ENCODE results near the gene CR1L.

The CR1L gene

DNA sequence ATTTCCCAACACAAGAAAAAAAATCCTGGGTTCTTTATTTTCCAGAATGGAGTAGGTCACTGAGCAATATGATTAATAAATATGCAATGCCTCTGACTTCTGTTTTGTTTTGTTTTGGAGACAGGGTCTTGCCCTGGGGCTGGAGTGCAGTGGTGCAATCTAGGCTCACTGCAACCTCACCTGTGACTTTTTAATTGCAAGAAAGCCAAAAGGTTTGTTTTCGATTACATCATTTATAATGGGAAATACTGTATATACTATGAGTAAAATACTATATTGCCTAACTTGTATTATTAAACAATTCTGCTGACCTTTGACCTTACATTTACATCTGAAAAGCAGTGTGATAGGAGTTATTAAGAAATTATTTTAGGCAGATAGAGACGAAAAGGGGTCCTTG lies 95.3 kb downstream of the CR1L start:
- no peak overlapping the region for H3K27ac ChIP-seq
- no peak overlapping the region for H3K4me3 ChIP-seq (ENCODE audit: low read depth, low read length)
- H3K9me3 ChIP-seq (ENCODE audit: severe bottlenecking) = peaks cover 13% of the 10 kb centered on the region
- peaks cover 10% of the 10 kb centered on the region for H3K27me3 ChIP-seq (ENCODE audit: insufficient read depth, low read depth, severe bottlenecking)
- no peaks in the 10 kb centered on the region for H3K36me3 ChIP-seq
- DNase-seq = no peak
- no peak for TF ChIP-seq CTCF (IDR thresholded peaks at IDR 0.05; ENCODE audit: low read depth, low read length)

- no peak for TF ChIP-seq CTCF (IDR thresholded peaks at IDR 0.05; ENCODE audit: low read depth, low read length)
- Histone ChIP-seq H3K9me3 (ENCODE audit: severe bottlenecking) (peaks cover 10% of the 10 kb centered on the region), H3K36me3 (no peaks in the 10 kb centered on the region), H3K27me3 (ENCODE audit: insufficient read depth, low read depth, severe bottlenecking) (peaks cover 2% of the 10 kb centered on the region), H3K27ac (no peak overlapping the region), H3K4me3 (ENCODE audit: low read depth, low read length) (no peak overlapping the region)
- no peak for DNase-seq
Observed at GRCh38 chr1:207742850-207743555, 98.1 kb downstream of the CR1L start.

GRCh38 chr1:207744000-207744534 lies 99.1 kb downstream of the CR1L start:
- Histone ChIP-seq H3K27me3 (ENCODE audit: insufficient read depth, low read depth, severe bottlenecking) (no peaks in the 10 kb centered on the region), H3K36me3 (no peaks in the 10 kb centered on the region), H3K9me3 (ENCODE audit: severe bottlenecking) (peaks cover 10% of the 10 kb centered on the region), H3K4me3 (ENCODE audit: low read depth, low read length) (no peak overlapping the region), H3K27ac (no peak overlapping the region)
- TF ChIP-seq CTCF (IDR thresholded peaks at IDR 0.05; ENCODE audit: low read depth, low read length) = no peak
- no peak for DNase-seq

- no peak for DNase-seq
- H3K27me3 ChIP-seq (ENCODE audit: insufficient read depth, low read depth, severe bottlenecking) = no peaks in the 10 kb centered on the region
- peaks cover 10% of the 10 kb centered on the region for H3K9me3 ChIP-seq (ENCODE audit: severe bottlenecking)
- H3K4me3 ChIP-seq (ENCODE audit: low read depth, low read length) = no peak overlapping the region
- no peaks in the 10 kb centered on the region for H3K36me3 ChIP-seq
- no peak for TF ChIP-seq CTCF (IDR thresholded peaks at IDR 0.05; ENCODE audit: low read depth, low read length)
- H3K27ac ChIP-seq = no peak overlapping the region
Observed at GRCh38 chr1:207745285-207745684, 100.4 kb downstream of the CR1L start.

GRCh38 chr1:207745839-207746767 lies 101.2 kb downstream of the CR1L start:
- Histone ChIP-seq H3K27me3 (ENCODE audit: insufficient read depth, low read depth, severe bottlenecking) (no peaks in the 10 kb centered on the region), H3K36me3 (no peaks in the 10 kb centered on the region), H3K9me3 (ENCODE audit: severe bottlenecking) (peaks cover 5% of the 10 kb centered on the region), H3K4me3 (ENCODE audit: low read depth, low read length) (no peak overlapping the region), H3K27ac (no peak overlapping the region)
- no peak for DNase-seq
- no peak for TF ChIP-seq CTCF (IDR thresholded peaks at IDR 0.05; ENCODE audit: low read depth, low read length)
